Smooth muscle cell of the brain vasculature (primary cell): ENCODE measurements around the gene BIK.
"Not testable (repeated sequence)": the region's sequence is repeated elsewhere in the genome, so short reads cannot be mapped to it uniquely, and the experiment has no call there.

Experiments
- DNase-seq: peaks from one replicate; pipeline ENCODE4 v3.0.0-alpha.2; 2012; ENCODE audit warnings: low read depth, low spot score

Gene BIK

GRCh38 chr22:43104950-43105349 is 5.6 kb upstream of the BIK start:
- not testable (repeated sequence) for DNase-seq

GRCh38 chr22:43106302-43106701 is 4.2 kb upstream of the BIK start:
- DNase-seq, result no peak

GRCh38 chr22:43109511-43109910 is 1.0 kb upstream of the BIK start:
- DNase-seq, result no peak

GRCh38 chr22:43109921-43110443 is 568 bp upstream of the BIK start:
- DNase-seq, result no peak

GRCh38 chr22:43110927-43111623 is 525 bp downstream of the BIK start:
- no peak for DNase-seq

GRCh38 chr22:43113526-43114251 is 3.1 kb downstream of the BIK start:
- no peak for DNase-seq

- DNase-seq, result no peak
Measured at GRCh38 chr22:43114958-43115357, 4.4 kb downstream of the BIK start.

- no peak for DNase-seq
Measured at GRCh38 chr22:43116932-43117331, 6.4 kb downstream of the BIK start.

- peak; percentile 7 for DNase-seq
Measured at GRCh38 chr22:43118024-43118849, 7.7 kb downstream of the BIK start.

- DNase-seq, result no peak
Measured at GRCh38 chr22:43118953-43119458, 8.5 kb downstream of the BIK start.

GRCh38 chr22:43126501-43127165 is 16.1 kb downstream of the BIK start:
- DNase-seq, result no peak

- DNase-seq, result no peak
Measured at GRCh38 chr22:43127166-43127908, 16.8 kb downstream of the BIK start.

- DNase-seq, result no peak
Measured at GRCh38 chr22:43128116-43128515, 17.6 kb downstream of the BIK start.

GRCh38 chr22:43128928-43129424 is 18.4 kb downstream of the BIK start:
- no peak for DNase-seq

- no peak for DNase-seq
Measured at GRCh38 chr22:43129426-43130425, 19.2 kb downstream of the BIK start.

- DNase-seq, result no peak
Measured at GRCh38 chr22:43131773-43132501, 21.4 kb downstream of the BIK start.

- no peak for DNase-seq
Measured at GRCh38 chr22:43133401-43133800, 22.9 kb downstream of the BIK start.

- no peak for DNase-seq
Measured at GRCh38 chr22:43134553-43134952, 24.0 kb downstream of the BIK start.

- no peak for DNase-seq
Measured at GRCh38 chr22:43135565-43135964, 25.0 kb downstream of the BIK start.
